HG02678 (cell line): ENCODE measurements around the gene KDM1A.

ENCODE experiments used
- ATAC-seq: cut with Tn5 transposase; IDR thresholded peaks from one replicate; pipeline ENCODE4 v1.9.1; 2021; ENCODE audit warnings: mild to moderate bottlenecking, moderate library complexity; ENCODE audit not compliant: unreplicated experiment

Gene KDM1A

DNA sequence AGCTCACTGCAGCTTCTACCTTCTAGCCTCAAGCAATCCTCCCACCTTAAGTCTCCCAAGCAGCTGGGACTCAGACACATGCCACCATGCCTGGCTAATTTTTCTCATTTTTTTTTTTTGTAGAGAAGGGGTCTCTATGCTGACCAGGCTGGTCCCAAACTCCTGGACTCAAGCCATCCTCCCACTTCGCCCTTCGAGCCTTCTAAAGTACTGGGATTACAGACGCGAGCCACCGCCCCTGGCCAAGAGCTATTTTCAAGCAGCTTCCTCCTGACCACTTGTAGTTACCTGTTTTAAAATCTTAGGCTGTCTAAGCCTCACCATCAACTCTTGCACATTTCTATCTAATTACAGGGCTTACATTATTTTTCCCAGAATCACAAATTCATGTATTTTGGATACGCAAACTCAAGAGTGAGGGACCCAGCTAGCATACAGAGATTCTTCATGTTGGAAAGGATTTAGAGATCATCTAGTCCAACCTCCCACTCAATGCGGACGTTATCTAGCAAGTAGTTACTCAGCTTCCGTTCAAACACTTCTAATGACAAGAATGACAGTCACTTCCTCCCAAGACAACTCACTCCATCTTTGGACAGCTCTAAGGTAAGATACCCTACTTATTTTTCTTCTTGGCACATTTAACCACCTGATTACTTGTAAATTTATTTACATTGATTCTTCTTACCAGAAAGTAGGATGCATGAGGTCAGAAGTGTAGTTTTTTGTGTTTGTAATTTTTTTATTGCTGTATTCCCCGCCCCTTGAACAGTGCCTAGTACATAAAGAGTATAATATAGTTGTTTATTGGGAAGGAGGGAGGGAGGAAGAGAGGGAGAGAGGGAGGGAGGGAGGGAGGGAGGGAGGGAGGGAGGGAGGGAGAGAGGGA is 84.0 kb downstream of the KDM1A start:
- no peak for ATAC-seq

DNA sequence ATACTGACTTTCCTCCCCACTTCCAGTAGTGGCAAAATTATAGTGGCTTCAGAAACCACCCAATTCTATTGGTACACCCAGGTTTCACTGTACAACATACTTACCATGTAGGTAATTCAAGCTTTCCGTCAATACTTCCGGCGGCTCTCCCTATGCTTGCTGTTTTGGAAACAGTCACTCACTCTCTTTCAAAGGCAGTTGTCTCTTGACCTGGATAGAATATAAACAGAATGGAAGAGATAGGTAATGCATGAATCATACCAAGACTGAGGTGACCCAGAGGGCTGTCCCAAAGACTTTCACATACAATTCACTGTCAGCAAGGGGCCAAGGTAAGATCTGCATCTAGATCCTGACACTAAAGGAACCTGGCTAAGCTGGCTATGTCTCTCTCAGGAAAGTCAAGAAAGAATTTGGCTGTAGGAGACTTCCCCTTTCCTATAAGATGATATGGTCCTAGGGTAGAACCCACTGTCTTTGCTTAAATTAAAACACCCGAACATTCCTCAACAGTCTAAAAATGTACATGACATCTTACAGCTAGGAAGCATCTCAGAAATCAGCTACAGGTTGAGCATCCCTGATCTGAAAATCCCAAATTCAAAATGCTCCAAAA is 89.8 kb downstream of the KDM1A start:
- no peak for ATAC-seq

DNA sequence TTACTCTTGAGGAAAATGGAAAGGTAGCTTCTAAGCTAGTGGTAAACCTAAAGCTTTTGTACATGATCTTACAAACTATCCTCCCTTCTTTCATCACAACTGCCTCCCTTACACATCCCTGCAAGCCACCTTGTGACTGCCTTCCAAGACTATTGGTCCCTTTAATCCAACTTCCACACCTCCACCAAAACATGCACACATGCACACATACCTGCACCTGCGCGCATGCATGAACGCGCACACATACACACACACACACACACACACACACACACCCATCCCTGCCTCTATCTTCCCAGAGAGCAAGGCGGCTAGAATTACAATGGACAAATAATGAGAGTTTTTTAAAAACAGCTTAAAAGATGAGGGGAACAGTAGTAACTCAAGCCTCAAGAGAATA is 91.1 kb downstream of the KDM1A start:
- no peak for ATAC-seq

DNA sequence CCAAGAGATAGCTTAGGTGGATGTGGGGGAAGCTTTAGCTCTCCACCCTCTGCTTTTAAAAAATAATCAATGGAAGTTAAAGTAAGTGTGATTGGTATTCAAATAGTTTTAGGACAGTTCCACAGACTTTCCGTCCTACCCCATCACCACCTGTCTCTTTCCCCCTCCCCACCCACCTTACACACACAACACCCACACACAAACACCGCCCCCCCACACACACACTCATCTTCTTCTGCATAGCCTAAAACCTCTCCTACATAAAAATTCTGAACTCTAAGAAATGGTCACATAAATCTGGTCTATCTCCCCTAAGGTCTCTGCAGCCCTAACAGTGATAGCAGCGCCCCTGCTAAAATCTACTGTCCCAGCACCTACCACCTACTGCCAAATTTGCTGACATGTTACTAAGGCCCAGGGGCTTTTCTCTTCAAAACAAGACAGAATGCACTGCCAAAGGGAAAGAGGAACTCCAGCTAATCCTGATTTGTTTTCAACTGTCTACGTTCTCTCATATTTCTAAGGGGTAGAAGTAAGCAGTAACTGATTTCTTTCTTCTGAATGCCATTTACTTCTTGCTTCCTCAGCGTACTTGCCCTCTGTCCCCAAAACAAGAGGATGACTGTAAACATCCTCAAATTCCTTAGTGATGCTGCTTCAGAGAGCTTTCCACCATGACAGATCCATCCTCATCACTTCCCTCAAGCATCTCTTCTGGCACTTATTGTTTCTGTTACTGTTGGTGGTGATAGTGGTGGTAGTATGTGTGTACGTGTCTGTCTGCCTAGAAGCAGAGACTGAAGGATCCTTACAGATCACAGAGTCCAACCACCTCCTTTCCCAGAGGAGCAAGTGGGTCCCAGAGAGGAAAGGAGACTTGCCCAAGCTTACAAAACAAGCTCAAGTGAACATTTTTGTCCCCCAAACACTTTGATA is 92.6 kb downstream of the KDM1A start:
- no peak for ATAC-seq

DNA sequence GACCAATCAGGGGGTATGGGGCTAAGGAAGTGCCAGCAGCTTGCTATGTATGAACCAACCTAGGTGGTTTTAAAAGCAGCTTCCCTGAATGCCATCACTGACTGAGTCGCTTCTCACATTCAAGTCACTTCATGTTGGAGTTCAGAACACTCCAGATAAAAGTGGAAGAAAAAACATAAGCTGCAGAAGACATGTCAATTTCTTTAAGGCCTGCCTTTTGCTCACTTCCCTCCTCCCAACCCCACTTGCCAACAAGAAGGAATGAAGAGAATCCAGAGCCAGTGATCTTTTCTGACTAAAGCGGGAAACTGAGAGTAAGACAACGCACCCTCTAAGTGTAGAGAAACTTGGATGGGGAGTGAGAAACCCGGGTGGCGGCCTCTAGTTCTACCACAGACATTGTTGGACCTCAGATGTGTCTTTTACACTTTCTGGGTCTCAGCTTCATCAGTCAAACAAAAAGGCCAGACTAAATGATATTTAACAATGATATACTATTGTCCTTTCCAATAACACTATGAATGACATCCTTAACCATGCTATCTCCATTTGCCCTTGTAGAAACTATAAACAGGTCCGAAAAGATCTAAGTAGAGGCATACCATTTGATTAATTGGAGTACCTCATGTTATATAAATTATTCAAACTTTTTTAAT is 95.3 kb downstream of the KDM1A start:
- no peak for ATAC-seq

DNA sequence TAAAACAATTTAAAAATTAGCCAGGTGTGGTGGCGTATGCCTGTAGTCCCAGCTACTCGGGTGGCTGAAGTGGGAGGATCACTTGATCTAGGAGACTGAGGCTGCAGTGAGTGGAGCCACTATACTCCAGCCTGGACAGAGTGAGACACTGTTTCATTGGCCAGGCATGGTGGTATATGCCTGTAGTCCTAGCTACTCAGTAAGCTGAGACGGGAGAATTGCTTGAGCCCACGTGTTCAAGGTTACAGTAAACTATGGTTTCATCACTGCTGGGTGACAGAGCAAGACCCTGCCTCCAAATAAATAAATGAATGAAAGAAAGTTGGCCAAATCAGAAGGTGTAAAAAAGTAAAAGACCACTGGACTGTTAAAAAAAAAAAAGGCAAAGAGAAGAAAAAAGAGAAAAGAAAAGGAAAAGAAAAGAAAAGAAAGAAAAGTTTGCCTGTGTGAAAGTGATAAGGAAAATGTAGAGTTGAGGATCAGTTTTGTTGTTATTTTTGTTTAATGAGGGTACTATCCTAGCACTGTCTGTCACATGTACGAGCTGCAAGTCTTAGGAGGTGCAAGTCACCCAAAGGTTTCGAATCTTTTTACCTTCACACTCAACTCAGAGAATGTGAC is 97.1 kb downstream of the KDM1A start:
- ATAC-seq: no peak

DNA sequence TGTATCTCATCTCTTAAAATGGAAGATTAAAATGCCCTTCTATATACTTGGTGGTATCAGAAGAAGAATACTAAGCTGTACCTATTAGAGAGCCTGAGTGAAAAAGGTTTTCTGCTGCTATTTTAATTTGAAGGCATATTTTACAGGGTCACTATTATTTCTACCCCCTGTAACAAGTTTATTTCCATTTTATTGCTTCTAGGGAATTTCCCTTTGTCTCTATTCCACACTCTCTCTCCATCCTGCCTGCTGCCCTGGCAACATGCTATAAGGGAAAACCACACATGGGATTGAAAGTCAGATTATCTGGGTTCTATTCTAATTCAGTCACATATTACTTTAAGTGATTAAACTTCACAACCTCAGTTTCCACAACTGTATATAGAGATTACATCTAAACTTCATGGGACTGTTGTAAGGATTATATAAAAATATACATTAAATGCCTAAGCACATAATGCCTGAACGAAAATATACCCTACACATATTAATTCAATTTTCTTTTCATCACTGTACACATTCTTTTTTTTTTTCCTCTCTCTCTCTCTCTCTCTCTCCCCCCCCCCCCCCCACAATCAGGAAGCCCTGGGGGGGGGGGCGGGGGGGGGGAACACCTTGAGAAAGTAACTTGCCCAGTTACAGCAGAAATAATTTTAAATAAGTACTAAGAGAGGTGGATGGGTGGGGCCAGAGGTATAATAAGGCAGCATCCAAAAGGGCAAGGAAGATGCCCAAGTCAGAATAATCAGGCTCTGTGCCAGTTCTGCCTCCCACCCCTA is 97.8 kb downstream of the KDM1A start:
- no peak for ATAC-seq

DNA sequence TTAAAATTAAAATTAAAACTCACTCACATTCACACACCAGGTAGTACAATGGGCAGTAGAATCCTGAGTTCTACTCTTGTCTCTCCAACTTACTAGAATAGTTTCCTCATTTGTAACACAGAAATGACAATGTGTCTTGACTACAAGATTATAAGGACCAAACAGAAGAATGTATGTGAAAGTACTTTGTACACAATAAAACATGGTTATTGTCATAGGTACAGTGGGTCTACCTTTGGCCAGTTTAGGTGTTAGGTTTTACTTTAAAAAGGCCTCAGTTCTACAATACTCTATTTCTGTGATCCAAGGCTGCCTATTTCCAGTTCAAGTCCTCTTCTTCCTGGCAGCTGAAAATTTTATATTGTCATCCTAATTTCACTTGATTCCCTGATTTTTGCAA is 99.1 kb downstream of the KDM1A start:
- no peak for ATAC-seq

DNA sequence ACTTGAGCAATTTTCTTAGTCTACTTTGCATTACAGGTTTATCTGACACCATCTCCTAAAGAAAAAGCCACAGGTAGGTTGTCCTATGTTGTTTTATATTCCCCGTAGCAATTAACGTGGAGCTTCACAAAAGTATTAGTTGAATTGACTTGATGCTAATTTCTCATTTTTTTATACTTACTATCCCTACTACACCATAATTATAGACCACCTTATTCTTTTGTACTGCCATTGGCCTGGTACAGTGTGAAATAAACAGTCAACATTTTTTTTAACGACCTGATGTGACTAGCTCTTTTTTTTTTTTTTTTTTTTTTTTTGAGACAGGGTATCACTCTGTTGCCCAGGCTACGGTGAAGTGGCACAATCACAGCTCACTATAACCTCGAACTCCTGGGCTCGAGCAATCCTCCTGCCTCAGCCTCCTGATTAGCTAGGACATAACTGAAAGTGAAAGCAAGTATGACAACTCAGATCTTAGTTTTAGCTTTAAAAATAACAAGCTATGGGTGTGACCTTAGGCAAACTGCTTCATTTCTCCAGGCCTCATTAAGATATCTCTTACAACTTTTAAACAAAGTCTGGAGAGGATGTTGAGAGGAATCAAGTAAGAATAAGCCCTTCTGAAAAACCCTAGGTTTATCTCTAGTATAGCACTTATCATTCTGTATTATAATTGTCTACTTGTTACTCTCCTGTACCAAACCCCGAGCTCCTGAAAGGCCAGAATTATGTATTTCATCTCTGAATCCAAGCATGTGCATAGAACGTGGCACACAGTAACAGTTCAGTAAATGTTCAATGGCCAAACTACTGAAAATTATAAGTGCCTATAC is 99.9 kb downstream of the KDM1A start:
- no peak for ATAC-seq

DNA sequence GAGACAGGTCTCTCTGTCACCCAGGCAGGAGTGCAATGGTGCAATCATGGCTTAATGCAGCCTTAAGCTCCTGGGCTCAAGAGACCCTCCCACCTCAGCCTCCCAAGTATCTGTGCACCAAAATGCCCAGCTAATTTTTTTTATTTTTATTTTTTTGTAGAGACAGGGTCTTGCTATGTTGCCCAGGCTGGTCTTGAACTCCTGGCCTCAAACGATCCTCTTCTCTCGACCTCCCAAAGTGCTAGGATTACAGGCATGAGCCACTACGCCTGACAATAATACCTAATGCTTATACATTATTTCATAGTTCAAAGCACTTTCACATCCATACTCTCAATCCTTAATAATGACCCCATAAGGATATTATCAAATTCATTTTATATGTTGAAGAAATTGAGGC is 101.1 kb downstream of the KDM1A start:
- ATAC-seq: no peak

DNA sequence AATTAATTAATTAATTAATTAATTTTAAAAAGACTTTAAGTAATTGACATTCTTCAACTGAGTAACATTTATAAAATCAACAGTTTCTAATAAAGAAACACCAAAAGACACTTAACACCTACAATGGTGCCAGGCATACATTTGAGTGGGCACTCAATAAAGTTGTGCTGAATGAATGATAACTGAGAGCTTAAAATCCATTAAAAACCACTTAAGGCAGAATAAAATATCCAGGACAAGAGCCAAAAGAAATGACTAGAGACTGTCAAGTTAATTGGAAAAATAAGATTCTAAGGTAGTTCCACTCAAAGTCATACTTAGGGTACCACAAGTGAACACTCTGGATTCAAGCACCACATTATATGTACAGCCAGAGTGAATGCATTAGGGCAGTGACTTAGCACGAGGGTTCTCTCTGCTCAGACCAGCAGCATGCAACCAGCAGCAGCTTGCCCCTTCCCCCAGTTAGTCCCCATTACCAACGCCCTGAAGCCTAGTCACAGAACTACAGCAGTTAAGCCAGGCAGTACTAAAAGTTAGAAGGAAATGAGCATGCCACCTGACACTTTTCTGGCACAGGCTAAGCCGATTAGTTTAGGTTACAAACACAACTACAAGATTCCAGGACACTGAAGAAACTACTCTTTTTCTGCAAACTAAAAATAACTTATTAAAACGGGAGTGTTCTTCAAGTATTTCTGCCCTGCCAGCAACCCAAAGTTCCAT is 102.9 kb downstream of the KDM1A start:
- ATAC-seq: no peak

DNA sequence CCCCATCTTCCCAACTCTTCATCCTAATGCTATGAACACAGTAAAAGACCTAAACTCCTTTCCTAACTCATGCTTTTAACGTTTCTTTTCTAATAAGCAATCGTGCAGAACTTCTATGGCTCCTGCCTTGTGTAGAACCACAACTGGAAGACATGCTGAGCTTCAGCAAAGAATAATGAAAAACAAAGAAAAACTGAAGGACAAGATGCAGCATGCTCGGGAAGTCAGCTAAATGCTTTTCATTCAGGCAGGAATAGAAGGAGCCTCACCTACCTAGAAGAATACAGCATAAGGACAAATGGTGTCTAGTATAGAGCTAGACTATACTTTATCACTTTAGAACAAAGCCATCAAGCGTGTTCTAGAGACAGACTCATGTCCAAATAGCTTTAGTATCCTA is 103.5 kb downstream of the KDM1A start:
- no peak for ATAC-seq

DNA sequence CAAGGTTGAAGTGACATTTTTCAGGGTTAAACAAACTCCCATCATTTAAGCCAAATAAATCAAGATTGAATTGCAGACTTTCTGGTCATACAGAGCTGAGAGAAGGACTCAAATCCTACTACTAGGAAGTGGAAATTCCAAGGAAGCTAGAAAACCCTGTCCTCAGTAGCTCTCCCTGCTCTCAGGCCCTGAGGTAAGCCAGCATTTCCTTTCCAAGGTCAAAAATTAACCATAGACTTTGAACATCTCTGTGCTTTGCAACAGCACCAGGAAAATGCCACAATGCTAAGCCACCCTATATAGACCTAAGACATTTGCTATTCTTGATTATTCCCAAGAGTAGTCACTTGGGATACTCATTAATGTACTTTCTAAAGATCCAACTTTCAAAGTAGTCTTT is 104.3 kb downstream of the KDM1A start:
- ATAC-seq: no peak

DNA sequence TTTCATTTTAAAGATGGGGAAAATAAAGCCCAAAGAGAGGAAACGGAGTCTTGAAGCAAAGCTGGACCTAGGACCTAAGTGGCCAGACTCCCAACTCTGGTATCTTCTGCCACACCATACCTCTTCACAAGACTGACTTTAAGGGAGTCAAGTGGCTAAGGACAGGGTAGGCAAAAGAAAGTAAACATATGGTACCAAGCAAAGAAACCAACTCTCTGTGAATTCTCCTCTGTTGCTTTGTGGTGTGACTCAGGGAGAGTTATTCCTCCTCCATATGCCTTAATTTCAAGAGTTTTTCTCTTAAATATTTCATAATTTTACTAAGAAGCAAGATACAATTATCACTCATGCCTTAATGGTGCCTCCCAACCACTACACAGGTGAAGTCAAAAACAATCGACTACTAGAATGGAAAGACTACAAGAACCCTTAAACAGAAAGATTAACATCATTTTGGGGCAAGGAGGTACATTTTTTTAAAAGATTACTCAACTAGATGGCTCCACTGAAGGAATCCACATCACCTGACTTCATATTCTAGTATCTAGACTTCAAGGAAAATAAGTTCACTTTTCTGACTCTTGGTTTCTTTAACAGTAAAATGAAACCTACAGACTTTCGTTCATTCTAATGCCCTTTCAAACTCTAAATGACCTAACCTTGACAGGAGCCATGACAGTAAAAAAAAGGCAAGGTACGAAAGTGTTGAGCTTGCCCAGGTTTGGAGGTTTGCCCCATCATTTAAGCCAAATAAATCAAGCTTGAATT is 105.2 kb downstream of the KDM1A start:
- no peak for ATAC-seq

DNA sequence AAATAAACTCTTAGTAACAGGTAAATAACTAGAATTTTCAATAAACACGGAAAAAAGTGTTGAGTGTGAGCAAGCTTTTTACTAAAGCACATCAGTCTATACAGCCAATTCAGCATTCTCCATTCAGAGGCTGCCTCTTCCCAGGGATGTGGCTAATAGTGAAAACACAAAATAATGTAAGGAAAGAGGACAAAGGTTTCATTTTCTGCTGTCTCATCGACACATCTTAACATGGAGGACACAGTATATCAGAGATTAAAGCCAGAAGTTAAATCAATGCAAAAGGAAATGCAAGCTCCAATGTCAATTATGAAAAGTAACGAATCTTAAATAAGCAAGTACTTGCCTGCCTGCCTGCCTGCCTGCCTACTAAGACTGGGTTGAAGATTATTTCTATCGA is 106.2 kb downstream of the KDM1A start:
- no peak for ATAC-seq

DNA sequence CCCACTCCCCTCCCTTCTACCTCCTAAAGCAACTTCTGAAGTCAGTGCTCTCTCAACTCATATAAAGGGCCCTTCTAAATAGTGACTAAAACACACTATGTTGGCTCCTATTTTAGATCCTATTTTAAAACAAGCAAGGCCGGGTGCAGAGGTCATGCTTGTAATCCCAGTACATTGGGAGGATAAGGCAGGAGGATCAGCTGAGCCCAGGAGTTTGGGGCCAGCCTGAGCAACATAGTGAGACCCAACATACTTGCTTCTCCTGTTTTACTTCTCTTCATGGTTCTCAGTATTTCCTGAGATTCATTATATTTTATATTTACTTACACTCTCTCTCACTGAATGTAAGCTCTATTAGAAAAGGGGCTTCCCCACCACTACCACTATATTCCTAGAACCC is 106.9 kb downstream of the KDM1A start:
- ATAC-seq: no peak

DNA sequence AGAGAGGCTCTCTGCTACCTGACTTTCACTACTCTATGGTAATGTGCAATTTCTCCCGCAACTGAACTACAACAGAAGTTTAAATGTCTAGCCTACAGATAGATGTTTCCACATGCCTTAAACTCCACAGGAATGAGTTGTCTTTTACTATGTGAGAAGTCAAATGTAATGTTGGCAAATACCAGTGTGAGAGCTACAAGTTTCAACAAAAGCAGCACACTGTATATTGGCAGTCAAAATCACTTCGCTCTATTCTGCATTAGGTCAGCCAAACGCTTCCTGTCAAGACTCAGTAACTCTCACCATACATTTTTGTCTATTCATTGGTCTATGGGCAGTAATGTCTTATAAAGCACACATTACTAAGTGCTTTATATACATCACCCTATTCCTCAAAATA is 107.5 kb downstream of the KDM1A start:
- no peak for ATAC-seq
